Peyer's patch (tissue), 4 donors: ENCODE measurements around the gene GOLGA2.

Experiments used
- POLR2A ChIP-seq, 2 donors: fragments of 450-650 bp; IDR thresholded peaks; one replicate each; pipeline ENCODE4 v1.5.1; 2017; ENCODE audit warnings: antibody characterized with exemption in 2 of 2, mild to moderate bottlenecking in 2 of 2, moderate library complexity in 2 of 2
- TF ChIP-seq, protein P1 (sequence below), 6 experiments: fragments of 450-650 bp in 4 of 6; fragments of 200-600 bp in 2 of 6; sonication (generic) in 1 of 6; IDR thresholded peaks; one replicate each; pipeline ENCODE4 v1.5.1; 2017 to 2019; ENCODE audit warnings: antibody characterized with exemption in 6 of 6, mild to moderate bottlenecking in 3 of 6, moderate library complexity in 1 of 6

DNA sequence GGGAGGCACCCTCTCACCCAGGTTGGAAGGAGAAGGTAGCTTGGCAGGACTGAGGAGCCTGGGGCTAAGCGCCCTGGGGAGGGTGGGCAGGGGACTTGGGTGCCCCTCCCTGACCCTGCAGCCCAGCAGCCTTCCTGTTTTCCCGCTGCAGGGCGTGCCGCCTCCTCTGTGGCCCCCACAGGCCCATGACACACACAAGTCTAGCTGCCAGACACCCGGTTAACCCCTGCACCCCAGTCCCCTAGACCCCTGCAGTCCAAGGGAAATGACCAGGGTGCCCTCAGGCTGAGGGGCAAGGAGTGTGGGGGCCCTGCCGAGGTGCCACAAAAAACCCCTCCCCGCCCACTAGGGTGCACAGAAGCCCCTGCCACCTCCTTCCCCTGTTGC lies 33.0 kb downstream of the GOLGA2 start:
- TF ChIP-seq, protein P1, sequence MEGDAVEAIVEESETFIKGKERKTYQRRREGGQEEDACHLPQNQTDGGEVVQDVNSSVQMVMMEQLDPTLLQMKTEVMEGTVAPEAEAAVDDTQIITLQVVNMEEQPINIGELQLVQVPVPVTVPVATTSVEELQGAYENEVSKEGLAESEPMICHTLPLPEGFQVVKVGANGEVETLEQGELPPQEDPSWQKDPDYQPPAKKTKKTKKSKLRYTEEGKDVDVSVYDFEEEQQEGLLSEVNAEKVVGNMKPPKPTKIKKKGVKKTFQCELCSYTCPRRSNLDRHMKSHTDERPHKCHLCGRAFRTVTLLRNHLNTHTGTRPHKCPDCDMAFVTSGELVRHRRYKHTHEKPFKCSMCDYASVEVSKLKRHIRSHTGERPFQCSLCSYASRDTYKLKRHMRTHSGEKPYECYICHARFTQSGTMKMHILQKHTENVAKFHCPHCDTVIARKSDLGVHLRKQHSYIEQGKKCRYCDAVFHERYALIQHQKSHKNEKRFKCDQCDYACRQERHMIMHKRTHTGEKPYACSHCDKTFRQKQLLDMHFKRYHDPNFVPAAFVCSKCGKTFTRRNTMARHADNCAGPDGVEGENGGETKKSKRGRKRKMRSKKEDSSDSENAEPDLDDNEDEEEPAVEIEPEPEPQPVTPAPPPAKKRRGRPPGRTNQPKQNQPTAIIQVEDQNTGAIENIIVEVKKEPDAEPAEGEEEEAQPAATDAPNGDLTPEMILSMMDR (IDR thresholded peaks at IDR 0.05): no peak
- no peak for TF ChIP-seq POLR2A (IDR thresholded peaks at IDR 0.05)
